Measurements from ENCODE around the gene MRPS12. TPM values are rescaled to one million over a fixed set of nuclear protein-coding genes. Genes with fewer than 3 reads are reported as not detected.

MRPS12 gene
- total and polyA plus RNA-seq, 2 of the 13 experiments (the other 11 are each of a cell fraction or from before 2014, with no cell fraction given), result 27.5 to 54.8 TPM

GRCh38 chr19:38975214-38975860 lies 44.6 kb downstream of the MRPS12 start, which contains the start of gene FBXO17 (continued):
- TF ChIP-seq MAX (IDR thresholded peaks at IDR 0.05) (peak; percentile 88), PHB2 (IDR thresholded peaks at IDR 0.05; ENCODE audit: partially characterized antibody) (no peak), ARHGAP35 (CRISPR knock-in tag; IDR thresholded peaks at IDR 0.05; ENCODE audit: borderline replicate concordance) (no peak), RXRB (CRISPR knock-in tag; IDR thresholded peaks at IDR 0.05; ENCODE audit: borderline replicate concordance) (no peak), HIC2 (CRISPR knock-in tag; IDR thresholded peaks at IDR 0.05; ENCODE audit: low read depth) (no peak; the same call in none of the 2 replicates), SOX13 (IDR thresholded peaks at IDR 0.05) (no peak), SOX13 (CRISPR knock-in tag; conservative IDR thresholded peaks at IDR 0.05 in 1 of 2, IDR thresholded peaks at IDR 0.05 in 1 of 2) (no peak), NFAT5 (CRISPR knock-in tag; IDR thresholded peaks at IDR 0.05) (no peak), IRF2 (CRISPR knock-in tag; IDR thresholded peaks at IDR 0.05) (no peak), ZBED4 (CRISPR knock-in tag; IDR thresholded peaks at IDR 0.05; ENCODE audit: borderline replicate concordance) (no peak), TBL1XR1 (IDR thresholded peaks at IDR 0.05; ENCODE audit: borderline replicate concordance, low read length, partially characterized antibody) (no peak), SRY (CRISPR knock-in tag; IDR thresholded peaks at IDR 0.05) (peak; percentile 42), HIVEP1 (CRISPR knock-in tag; IDR thresholded peaks at IDR 0.05) (peak; percentile 75), SP5 (CRISPR knock-in tag; IDR thresholded peaks at IDR 0.05; ENCODE audit: borderline replicate concordance, low read depth) (0 out of 2 replicates have a peak, but pooled peaks have one; percentile 16), NFKB2 (CRISPR knock-in tag; IDR thresholded peaks at IDR 0.05; ENCODE audit: borderline replicate concordance) (peak; percentile 18; the same call in 1 of the 2 replicates), RAD21 (CRISPR knock-in tag; IDR thresholded peaks at IDR 0.05) (no peak), CERS6 (CRISPR knock-in tag; IDR thresholded peaks at IDR 0.05) (no peak), ZNF335 (CRISPR knock-in tag; IDR thresholded peaks at IDR 0.05) (no peak)
